Activated T-cell treated with anti-CD3 and anti-CD28 coated beads for 48 hours (primary cell): ENCODE data around the gene PIKFYVE.
"Not testable (repeated sequence)": the region's sequence is repeated elsewhere in the genome, so short reads cannot be mapped to it uniquely, and the experiment has no call there.

Experiments
- DNase-seq: peaks from one replicate; pipeline ENCODE4 v3.0.0-alpha.2; 2020; ENCODE audit warnings: low read depth

The PIKFYVE gene

GRCh38 chr2:208265801-208266552 lies at the start of gene PIKFYVE:
TSS of gene PIKFYVE (plus strand) at chr2:208266255. CDS start at chr2:208271520, 5,265 bp downstream.
- peak; percentile 84 for DNase-seq

GRCh38 chr2:208221873-208222272 lies 44.2 kb upstream of the PIKFYVE start:
- DNase-seq: not testable (repeated sequence)

GRCh38 chr2:208222351-208222750 lies 43.7 kb upstream of the PIKFYVE start:
- DNase-seq: no peak

- DNase-seq: no peak
Observed at GRCh38 chr2:208224802-208225201, 41.3 kb upstream of the PIKFYVE start.

- DNase-seq: no peak
Observed at GRCh38 chr2:208227581-208228232, 38.3 kb upstream of the PIKFYVE start.

GRCh38 chr2:208228476-208228875 lies 37.6 kb upstream of the PIKFYVE start:
- no peak for DNase-seq

- DNase-seq: no peak
Observed at GRCh38 chr2:208234786-208235185, 31.3 kb upstream of the PIKFYVE start.

GRCh38 chr2:208235860-208236259 lies 30.2 kb upstream of the PIKFYVE start:
- no peak for DNase-seq

GRCh38 chr2:208239770-208240493 lies 26.1 kb upstream of the PIKFYVE start:
- DNase-seq: no peak

- DNase-seq: no peak
Observed at GRCh38 chr2:208240619-208241209, 25.3 kb upstream of the PIKFYVE start.

GRCh38 chr2:208244422-208244821 lies 21.6 kb upstream of the PIKFYVE start:
- DNase-seq: no peak

GRCh38 chr2:208245746-208246145 lies 20.3 kb upstream of the PIKFYVE start:
- DNase-seq: no peak

- DNase-seq: no peak
Observed at GRCh38 chr2:208248601-208249000, 17.5 kb upstream of the PIKFYVE start.

GRCh38 chr2:208249296-208249695 lies 16.8 kb upstream of the PIKFYVE start:
- no peak for DNase-seq

GRCh38 chr2:208250388-208250787 lies 15.7 kb upstream of the PIKFYVE start:
- DNase-seq: no peak

GRCh38 chr2:208251098-208251497 lies 15.0 kb upstream of the PIKFYVE start:
- no peak for DNase-seq

- no peak for DNase-seq
Observed at GRCh38 chr2:208252716-208253492, 13.2 kb upstream of the PIKFYVE start.

GRCh38 chr2:208253600-208254117 lies 12.4 kb upstream of the PIKFYVE start:
- DNase-seq: no peak

GRCh38 chr2:208254118-208254870 lies 11.8 kb upstream of the PIKFYVE start:
- peak; percentile 78 for DNase-seq

GRCh38 chr2:208254871-208255556 lies 11.0 kb upstream of the PIKFYVE start, which contains the start of gene IDH1:
TSS of gene IDH1 (minus strand) at chr2:208255071. CDS start at chr2:208251551, 3,520 bp downstream.
- DNase-seq: peak; percentile 91
